Nucleus accumbens (tissue), 56 donors: ENCODE data around the gene DTX2.
"Not testable (repeated sequence)": the region's sequence is repeated elsewhere in the genome, so short reads cannot be mapped to it uniquely, and the experiment has no call there.

ENCODE experiments used
- DNase-seq, 56 donors: peaks; one replicate each; lab custom pipeline; 2025; lab: John Stamatoyannopoulos, UW

DTX2 gene

GRCh38 chr7:76485822-76486610 is 24.5 kb downstream of the DTX2 start:
- not testable (repeated sequence) for DNase-seq

GRCh38 chr7:76486618-76487017 is 25.1 kb downstream of the DTX2 start:
- DNase-seq = not testable (repeated sequence)

- not testable (repeated sequence) for DNase-seq
Measured at GRCh38 chr7:76487969-76488368, 26.5 kb downstream of the DTX2 start.

- not testable (repeated sequence) for DNase-seq
Measured at GRCh38 chr7:76492139-76492538, 30.6 kb downstream of the DTX2 start.

- DNase-seq = not testable (repeated sequence)
Measured at GRCh38 chr7:76495717-76496116, 34.2 kb downstream of the DTX2 start.

- DNase-seq = not testable (repeated sequence)
Measured at GRCh38 chr7:76497918-76498582, 36.5 kb downstream of the DTX2 start.

GRCh38 chr7:76498583-76499200 is 37.2 kb downstream of the DTX2 start:
- not testable (repeated sequence) for DNase-seq

GRCh38 chr7:76499201-76499923 is 37.9 kb downstream of the DTX2 start:
- not testable (repeated sequence) for DNase-seq

- not testable (repeated sequence) for DNase-seq
Measured at GRCh38 chr7:76499924-76500241, 38.4 kb downstream of the DTX2 start.

- not testable (repeated sequence) for DNase-seq
Measured at GRCh38 chr7:76502224-76502623, 40.7 kb downstream of the DTX2 start.

GRCh38 chr7:76502836-76503235 is 41.3 kb downstream of the DTX2 start:
- not testable (repeated sequence) for DNase-seq

- not testable (repeated sequence) for DNase-seq
Measured at GRCh38 chr7:76503244-76503643, 41.7 kb downstream of the DTX2 start.

GRCh38 chr7:76504351-76505167 is 43.0 kb downstream of the DTX2 start:
- DNase-seq = not testable (repeated sequence)

- no peak for DNase-seq
Measured at GRCh38 chr7:76505168-76506080, 43.9 kb downstream of the DTX2 start.

- DNase-seq = no peak
Measured at GRCh38 chr7:76506081-76506440, 44.6 kb downstream of the DTX2 start.

GRCh38 chr7:76506643-76507042 is 45.1 kb downstream of the DTX2 start:
- DNase-seq = not testable (repeated sequence)

- DNase-seq = no peak
Measured at GRCh38 chr7:76507723-76508406, 46.4 kb downstream of the DTX2 start.
